HG02588 (cell line): ENCODE results near the gene FRS2.

ENCODE experiments used
- ATAC-seq: cut with Tn5 transposase; IDR thresholded peaks from one replicate; pipeline ENCODE4 v1.9.1; 2021; ENCODE audit warnings: mild to moderate bottlenecking, moderate library complexity; ENCODE audit not compliant: unreplicated experiment

FRS2 gene

GRCh38 chr12:69620921-69621320 lies 150.7 kb downstream of the FRS2 start:
- no peak for ATAC-seq

DNA sequence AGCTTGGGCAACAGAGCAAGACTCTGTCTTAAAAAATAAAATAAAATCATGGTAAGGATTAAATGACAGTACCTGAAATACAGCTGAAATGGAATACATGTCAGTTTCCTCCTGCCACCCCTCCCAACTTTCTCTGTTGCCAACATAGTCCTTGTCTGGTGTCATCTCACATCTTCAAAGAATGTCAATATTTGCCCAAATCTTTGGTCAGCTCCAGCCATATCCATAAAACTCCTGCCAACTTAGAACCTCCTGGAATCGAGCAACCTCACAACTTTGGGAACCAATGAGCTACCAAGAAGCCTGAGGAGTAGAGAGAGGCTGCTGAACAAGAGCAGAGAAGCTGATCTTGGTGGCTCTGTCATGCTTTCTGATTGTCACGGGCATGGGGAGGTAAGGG lies 151.4 kb downstream of the FRS2 start:
- ATAC-seq: no peak

GRCh38 chr12:69623970-69624369 lies 153.8 kb downstream of the FRS2 start:
- no peak for ATAC-seq

- no peak for ATAC-seq
Observed at GRCh38 chr12:69627501-69627900, 157.3 kb downstream of the FRS2 start.
